Measurements from ENCODE around the gene BARHL1.

BARHL1 gene

DNA sequence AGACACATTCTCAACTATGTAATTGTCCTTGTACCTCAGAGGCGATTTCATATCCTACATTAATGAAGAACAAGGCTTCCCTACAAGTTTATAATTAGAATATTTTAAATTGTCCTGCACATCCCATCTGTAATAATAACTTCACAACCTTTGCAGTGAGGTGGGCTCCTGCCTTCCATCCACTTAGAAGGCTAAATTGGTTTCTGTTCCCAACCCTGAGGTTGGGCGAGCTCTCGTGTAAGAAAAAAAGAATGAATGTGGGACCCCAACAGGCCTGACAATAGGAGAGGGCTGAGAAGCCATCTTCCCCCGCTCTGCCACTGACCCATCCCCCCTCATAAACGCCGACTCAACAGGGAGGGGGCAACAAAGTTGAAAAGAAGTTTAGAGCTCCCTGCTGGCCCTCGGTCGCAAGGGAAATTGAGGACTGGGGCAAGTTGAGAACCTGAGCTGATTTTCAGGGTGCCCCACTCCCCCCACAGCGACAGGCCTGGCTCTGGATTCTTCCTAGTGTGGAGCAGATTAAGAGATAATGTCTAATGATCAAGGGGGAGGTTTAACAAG lies 9.4 kb downstream of the BARHL1 start:
- TF ChIP-seq, protein P1, sequence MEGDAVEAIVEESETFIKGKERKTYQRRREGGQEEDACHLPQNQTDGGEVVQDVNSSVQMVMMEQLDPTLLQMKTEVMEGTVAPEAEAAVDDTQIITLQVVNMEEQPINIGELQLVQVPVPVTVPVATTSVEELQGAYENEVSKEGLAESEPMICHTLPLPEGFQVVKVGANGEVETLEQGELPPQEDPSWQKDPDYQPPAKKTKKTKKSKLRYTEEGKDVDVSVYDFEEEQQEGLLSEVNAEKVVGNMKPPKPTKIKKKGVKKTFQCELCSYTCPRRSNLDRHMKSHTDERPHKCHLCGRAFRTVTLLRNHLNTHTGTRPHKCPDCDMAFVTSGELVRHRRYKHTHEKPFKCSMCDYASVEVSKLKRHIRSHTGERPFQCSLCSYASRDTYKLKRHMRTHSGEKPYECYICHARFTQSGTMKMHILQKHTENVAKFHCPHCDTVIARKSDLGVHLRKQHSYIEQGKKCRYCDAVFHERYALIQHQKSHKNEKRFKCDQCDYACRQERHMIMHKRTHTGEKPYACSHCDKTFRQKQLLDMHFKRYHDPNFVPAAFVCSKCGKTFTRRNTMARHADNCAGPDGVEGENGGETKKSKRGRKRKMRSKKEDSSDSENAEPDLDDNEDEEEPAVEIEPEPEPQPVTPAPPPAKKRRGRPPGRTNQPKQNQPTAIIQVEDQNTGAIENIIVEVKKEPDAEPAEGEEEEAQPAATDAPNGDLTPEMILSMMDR (IDR thresholded peaks at IDR 0.05) = no peak
- no peak for TF ChIP-seq ZFX (IDR thresholded peaks at IDR 0.05; ENCODE audit: borderline replicate concordance)
- H3K27ac ChIP-seq = no peak overlapping the region

DNA sequence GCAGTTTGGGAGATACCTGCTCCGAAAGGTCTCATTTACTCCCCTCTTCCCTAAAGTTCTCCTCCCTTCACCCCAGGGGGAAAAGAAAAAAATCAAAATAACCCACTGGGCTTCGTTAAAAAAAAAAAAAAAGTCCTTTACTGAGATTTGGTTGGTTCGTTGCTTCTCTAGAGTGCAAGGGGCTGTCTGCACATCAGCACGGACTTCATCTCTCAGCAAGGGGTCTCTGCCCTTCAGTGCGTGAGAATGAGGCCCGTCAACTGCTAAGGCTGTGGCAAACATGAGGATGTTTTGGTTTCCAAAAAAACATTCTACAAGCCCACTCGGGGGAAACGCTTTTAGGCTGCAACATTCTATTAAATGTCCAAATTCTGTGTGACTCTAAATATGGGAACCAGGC lies 10.0 kb downstream of the BARHL1 start:
- no peak overlapping the region for H3K27ac ChIP-seq
- TF ChIP-seq ZFX (IDR thresholded peaks at IDR 0.05; ENCODE audit: borderline replicate concordance) = no peak
- TF ChIP-seq, protein P1 (IDR thresholded peaks at IDR 0.05) = no peak

DNA sequence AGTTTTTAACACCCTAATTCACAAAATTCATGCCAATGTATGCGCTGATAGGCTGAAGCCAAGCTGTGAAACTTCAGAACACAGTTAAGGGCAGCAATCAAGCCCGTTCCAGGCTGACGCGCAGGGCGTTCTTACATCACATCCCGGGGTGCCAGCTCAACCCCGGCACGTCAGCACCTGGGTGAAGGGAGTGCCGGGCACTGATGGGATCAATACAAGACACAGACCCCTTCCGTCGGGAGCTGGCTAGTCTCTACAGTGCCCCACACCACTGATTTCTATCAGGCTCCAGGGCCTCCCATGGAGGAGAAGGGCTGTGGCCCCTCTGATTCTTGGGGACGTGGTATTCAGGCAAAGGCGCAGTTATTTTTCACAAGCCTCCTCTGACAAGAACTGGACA lies 12.0 kb downstream of the BARHL1 start:
- TF ChIP-seq, protein P1 (IDR thresholded peaks at IDR 0.05) = no peak
- TF ChIP-seq ZFX (IDR thresholded peaks at IDR 0.05; ENCODE audit: borderline replicate concordance) = no peak
- H3K27ac ChIP-seq = no peak overlapping the region

DNA sequence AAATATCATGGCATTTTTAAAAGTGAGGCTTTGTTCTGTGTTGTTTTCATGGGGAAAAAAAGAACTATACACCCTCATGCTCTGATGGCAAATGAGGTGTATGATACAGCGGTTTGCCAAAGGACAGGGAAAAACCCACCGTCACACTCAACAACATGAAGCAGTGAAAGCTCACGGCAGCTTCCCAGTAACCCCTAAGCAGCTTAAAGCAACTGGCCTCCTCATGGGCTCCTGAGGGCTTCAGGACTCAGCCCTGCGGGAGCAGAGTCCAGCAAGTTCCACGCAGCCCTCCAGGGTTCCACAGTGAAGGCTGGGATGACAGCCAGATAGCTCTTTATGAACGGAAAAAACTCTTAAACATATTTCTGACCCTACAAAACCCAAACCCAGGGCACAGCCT lies 12.9 kb downstream of the BARHL1 start:
- no peak for TF ChIP-seq ZFX (IDR thresholded peaks at IDR 0.05; ENCODE audit: borderline replicate concordance)
- TF ChIP-seq, protein P1 (IDR thresholded peaks at IDR 0.05) = no peak

DNA sequence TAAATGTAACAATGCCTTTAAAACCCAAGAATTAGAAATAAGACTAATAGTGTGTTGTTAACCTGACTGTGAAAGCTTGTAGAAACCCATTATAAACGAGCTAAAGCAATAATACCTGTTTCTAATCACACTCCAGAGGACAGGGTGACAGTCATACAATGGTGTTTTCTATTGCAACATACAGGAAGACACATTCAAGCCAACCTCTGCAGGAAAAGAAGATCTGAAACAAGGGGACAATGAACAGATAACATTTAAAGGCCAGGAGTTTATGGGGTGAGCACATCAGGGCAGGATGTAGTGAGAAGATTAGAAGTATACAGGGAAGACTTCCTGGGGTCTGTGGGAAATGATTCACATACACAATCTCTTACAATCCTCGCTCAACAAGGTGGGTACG lies 13.8 kb downstream of the BARHL1 start:
- TF ChIP-seq, protein P1 (IDR thresholded peaks at IDR 0.05) = no peak
- no peak overlapping the region for H3K27ac ChIP-seq

More for the DNA sequence above, 12.9 kb downstream of the BARHL1 start:
- H3K27ac ChIP-seq = no peak overlapping the region

DNA sequence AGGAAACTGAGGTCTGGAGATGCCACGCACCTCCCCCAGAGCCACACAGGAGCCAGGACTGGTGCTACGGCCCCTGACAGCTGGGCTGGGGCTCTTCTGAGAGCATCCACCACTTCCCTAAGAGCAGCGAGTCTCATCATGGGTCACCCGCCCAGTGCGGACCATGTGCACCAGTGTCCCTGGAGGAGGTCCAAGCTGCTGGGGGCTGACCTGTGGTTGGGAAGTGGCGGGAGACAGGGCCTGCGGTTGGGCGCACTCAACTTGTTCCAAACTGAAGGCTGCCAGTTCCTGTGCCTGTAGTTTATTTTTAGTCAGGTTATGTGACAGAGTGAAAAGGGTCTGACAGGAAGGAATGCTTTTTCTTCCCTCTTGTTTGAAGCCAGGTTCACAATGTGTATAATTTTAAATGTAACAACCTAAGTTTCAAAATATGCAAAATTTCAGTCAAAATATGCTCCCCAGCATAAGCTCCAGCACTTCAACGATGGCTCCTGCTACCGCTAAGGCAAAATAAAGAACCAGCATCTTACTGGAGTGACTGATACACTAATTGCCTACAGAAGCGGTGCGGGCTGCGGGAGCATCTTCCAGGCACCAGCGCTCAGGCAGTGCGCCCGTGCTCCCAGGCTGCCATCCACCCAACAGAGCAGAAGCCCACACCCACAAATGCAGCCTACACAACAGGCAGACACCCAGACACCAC lies 14.8 kb downstream of the BARHL1 start:
- TF ChIP-seq, protein P1 (IDR thresholded peaks at IDR 0.05) = no peak
- no peak for TF ChIP-seq ZFX (IDR thresholded peaks at IDR 0.05; ENCODE audit: borderline replicate concordance)

DNA sequence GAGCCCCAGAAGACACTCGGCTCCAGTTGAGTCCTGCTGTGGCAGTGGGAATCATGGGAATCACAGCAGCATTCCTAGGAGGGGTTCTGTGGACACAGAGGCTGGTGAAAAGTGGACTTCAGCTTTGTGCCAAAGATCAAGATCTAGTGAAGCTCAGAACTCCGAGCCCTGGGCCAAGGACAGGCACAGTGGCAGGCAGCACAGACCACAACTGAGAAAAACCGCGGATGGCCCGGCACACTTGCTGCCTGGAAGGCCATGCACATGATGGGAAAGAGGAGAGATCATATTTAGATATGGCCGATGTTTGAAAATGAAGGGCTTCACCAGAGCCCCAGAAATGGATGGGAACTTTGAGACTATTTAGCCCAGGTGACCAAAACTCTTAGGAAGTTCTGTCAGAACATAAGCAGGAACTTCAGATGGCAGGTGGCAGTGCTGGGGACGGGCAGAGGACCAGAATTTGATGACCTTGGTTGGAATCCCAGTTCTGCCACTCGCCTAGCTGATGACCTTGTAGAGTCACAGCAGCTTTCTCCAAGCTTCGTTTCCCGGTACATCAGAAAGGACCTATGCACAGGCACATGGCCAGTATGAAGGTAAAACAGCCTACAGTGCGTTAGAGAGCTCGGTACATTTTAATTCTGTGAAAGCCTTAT lies 18.0 kb downstream of the BARHL1 start:
- no peak for TF ChIP-seq ZFX (IDR thresholded peaks at IDR 0.05; ENCODE audit: borderline replicate concordance)
- TF ChIP-seq, protein P1 (IDR thresholded peaks at IDR 0.05) = no peak
- H3K27ac ChIP-seq = no peak overlapping the region

More for the DNA sequence above, 14.8 kb downstream of the BARHL1 start:
- no peak overlapping the region for H3K27ac ChIP-seq
